Lower leg skin (tissue), 4 donors: ENCODE data around the gene REEP1. TPM values are rescaled to one million over a fixed set of nuclear protein-coding genes. Genes with fewer than 3 reads are reported as not detected.

Experiments used
- DNase-seq, 2 donors: peaks; one replicate each; pipeline ENCODE4 v3.0.0-alpha.2; 2019; ENCODE audit warnings: low spot score in 2 of 2
- H3K4me3 ChIP-seq: fragments of 200-600 bp; sonication (generic); 2 replicates; pipeline ENCODE4 v1.5.1; 2017; ENCODE audit warnings: mild to moderate bottlenecking, low read depth; ENCODE audit not compliant: poor library complexity, severe bottlenecking
- CTCF ChIP-seq, 3 donors: fragments of 450-650 bp; IDR thresholded peaks; one replicate each; pipeline ENCODE4 v1.5.1; 2016; ENCODE audit warnings: antibody characterized with exemption in 3 of 3, mild to moderate bottlenecking in 3 of 3, moderate library complexity in 2 of 3
- POLR2A ChIP-seq, 2 donors: fragments of 450-650 bp; IDR thresholded peaks; one replicate each; pipeline ENCODE4 v1.6.1; 2016 to 2017; ENCODE audit warnings: antibody characterized with exemption in 2 of 2, mild to moderate bottlenecking in 1 of 2, moderate library complexity in 1 of 2
- WGBS, 2 donors: methylation state at CpG; one replicate each; pipeline ENCODE4 v1.1.5; 2018; 5-methylcytosine and 5-hydroxymethylcytosine counted together
- intact Hi-C: fragments of 100-400 bp; cut with DNase I; formaldehyde crosslinking; loops from one replicate; pipeline ENCODE4 v1.15.0; 2023; ENCODE audit warnings: low total_unique reads
- total RNA-seq, 4 donors: library from RNA; depleted of rRNA; stranded (reverse); fragments of >200 nt; gene quantifications; one replicate each; pipeline ENCODE4 v1.1.0, GENCODE V29; 2016

The REEP1 gene
- total RNA-seq: 1 to 10 TPM in 3 of 4 donors, under 1 TPM in 1; 0.04 to 4.3 (median 2.0) TPM

GRCh38 chr2:86337244-86337835, at the start of gene REEP1:
TSS of gene REEP1 (minus strand) at chr2:86337626. CDS start at chr2:86337510, 116 bp downstream.
- intact Hi-C loops: no loop called here
- 0% methylated on average over 41 to 50 of the region's 87 CpGs for whole genome bisulfite sequencing, 2 donors
- DNase-seq: peak in 1 of 2 donors; percentile 39
- TF ChIP-seq CTCF (IDR thresholded peaks at IDR 0.05) (no peak), POLR2A (IDR thresholded peaks at IDR 0.05) (no peak)
- H3K4me3 ChIP-seq: peak within 1 kb of the TSS; percentile 37

- no peak for DNase-seq
- TF ChIP-seq CTCF (IDR thresholded peaks at IDR 0.05) (no peak), POLR2A (IDR thresholded peaks at IDR 0.05) (no peak)
- 0 to 84% methylated on average over 1 of the region's 1 CpG for WGBS, 2 donors
- no peak overlapping the region for H3K4me3 ChIP-seq
- intact Hi-C loops: no loop called here
These were observed 46.4 kb upstream of the REEP1 start for GRCh38 chr2:86383844-86384243.

- H3K4me3 ChIP-seq: no peak overlapping the region
- intact Hi-C loops: no loop called here
- WGBS, 2 donors: 65 to 72% methylated on average over 2 of the region's 2 CpGs
- DNase-seq: no peak
- TF ChIP-seq CTCF (IDR thresholded peaks at IDR 0.05) (no peak), POLR2A (IDR thresholded peaks at IDR 0.05) (no peak)
These were observed 45.3 kb upstream of the REEP1 start for GRCh38 chr2:86382698-86383097.

GRCh38 chr2:86382108-86382507, 44.7 kb upstream of the REEP1 start:
- DNase-seq: no peak
- H3K4me3 ChIP-seq: no peak overlapping the region
- intact Hi-C loops: no loop called here
- TF ChIP-seq CTCF (IDR thresholded peaks at IDR 0.05): no peak
- TF ChIP-seq POLR2A (IDR thresholded peaks at IDR 0.05): no peak
- 86 to 91% methylated on average over 2 of the region's 2 CpGs for WGBS, 2 donors

GRCh38 chr2:86378469-86378868, 41.0 kb upstream of the REEP1 start:
- DNase-seq: no peak
- H3K4me3 ChIP-seq: no peak overlapping the region
- TF ChIP-seq CTCF (IDR thresholded peaks at IDR 0.05) (no peak), POLR2A (IDR thresholded peaks at IDR 0.05) (no peak)
- intact Hi-C loops: no loop called here
- WGBS, 2 donors: 88 to 94% methylated on average over 1 to 4 of the region's 4 CpGs

GRCh38 chr2:86375623-86376022, 38.2 kb upstream of the REEP1 start:
- intact Hi-C loops: no loop called here
- WGBS, 2 donors: 88 to 90% methylated on average over 1 of the region's 1 CpG
- no peak overlapping the region for H3K4me3 ChIP-seq
- TF ChIP-seq POLR2A (IDR thresholded peaks at IDR 0.05): no peak
- TF ChIP-seq CTCF (IDR thresholded peaks at IDR 0.05): no peak
- DNase-seq: no peak
